ENCODE measurements around the gene PRKCB.

The PRKCB gene

GRCh38 chr16:23902034-23902747 lies 66.4 kb downstream of the PRKCB start:
- DNase-seq (ENCODE audit: low spot score), result no peak
- Histone ChIP-seq H3K4me3 (no peak overlapping the region), H3K27ac (no peak overlapping the region)
- TF ChIP-seq CTCF (IDR thresholded peaks at IDR 0.05), result no peak

- no peak for DNase-seq (ENCODE audit: low spot score)
- TF ChIP-seq CTCF (IDR thresholded peaks at IDR 0.05), result no peak
- Histone ChIP-seq H3K27ac (no peak overlapping the region), H3K4me3 (no peak overlapping the region)
Observed at GRCh38 chr16:23902748-23903414, 67.1 kb downstream of the PRKCB start.

DNA sequence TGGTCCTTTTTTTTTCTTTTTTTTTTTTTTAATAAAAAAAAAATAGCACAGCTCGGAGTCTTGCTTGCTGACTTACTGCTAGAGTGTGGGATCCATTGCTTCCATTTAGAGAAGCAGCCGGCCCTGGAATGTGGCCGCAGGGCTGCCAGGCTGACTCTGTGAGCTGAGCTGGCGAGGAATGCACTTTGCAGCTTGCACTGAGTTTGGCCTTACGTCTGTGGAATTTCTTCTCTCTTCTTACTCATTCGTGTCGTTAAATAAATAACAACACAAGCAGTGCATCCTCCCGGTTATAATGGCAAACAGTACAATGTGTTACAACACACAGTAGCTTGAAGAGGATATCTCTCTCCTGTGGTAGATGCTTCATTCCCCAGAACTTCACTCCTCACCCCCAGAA lies 69.2 kb downstream of the PRKCB start:
- Histone ChIP-seq H3K4me3 (no peak overlapping the region), H3K27ac (peak overlapping the region in 1 of 2 donors; percentile 82)
- TF ChIP-seq CTCF (IDR thresholded peaks at IDR 0.05), result no peak
- no peak for DNase-seq (ENCODE audit: low spot score)

DNA sequence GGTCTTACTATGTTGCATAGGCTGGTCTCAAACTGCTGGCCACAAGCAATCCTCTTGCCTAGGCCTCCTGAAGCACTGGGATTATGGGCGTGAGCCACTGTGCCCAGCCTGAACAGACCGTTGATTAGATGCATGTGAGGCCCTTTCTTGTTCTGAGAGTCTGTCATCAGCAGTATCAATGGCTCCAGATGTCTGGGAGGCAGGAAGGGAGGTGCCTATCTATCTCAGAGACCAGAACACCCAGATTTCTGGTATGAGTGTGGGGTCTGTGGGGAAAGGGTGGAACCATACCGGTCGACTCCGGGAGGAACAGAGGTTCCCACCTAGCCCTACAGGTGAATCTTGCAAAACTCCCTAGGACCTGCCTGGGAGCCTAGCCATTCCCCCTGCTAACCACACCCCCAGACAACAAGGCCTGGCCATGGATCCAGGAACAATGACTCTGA lies 71.7 kb downstream of the PRKCB start:
- TF ChIP-seq CTCF (IDR thresholded peaks at IDR 0.05), result no peak
- DNase-seq (ENCODE audit: low spot score), result no peak
- H3K4me3 ChIP-seq, result no peak overlapping the region
- no peak overlapping the region for H3K27ac ChIP-seq

GRCh38 chr16:23907903-23908302 lies 72.1 kb downstream of the PRKCB start:
- Histone ChIP-seq H3K4me3 (no peak overlapping the region), H3K27ac (no peak overlapping the region)
- DNase-seq (ENCODE audit: low spot score), result no peak
- no peak for TF ChIP-seq CTCF (IDR thresholded peaks at IDR 0.05)

DNA sequence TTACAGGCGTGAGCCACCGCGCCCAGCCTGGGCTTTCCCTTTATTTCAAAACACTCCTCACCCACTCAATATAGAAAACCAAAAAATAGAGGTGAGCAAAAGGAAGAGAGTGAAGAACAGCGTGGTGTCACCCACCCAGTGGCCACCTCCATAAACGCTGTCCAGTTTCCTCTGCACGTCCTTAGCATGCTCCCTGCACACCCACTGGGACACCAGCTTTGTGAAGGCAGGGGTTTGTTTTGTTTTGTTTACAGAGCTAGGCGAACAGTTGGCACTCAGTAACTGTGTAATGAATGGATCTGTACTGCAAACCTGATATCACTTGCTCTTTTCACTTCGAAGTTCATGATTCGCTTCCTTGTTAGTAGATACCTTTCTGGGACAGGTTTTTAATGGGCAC lies 73.0 kb downstream of the PRKCB start:
- TF ChIP-seq CTCF (IDR thresholded peaks at IDR 0.05), result no peak
- H3K4me3 ChIP-seq, result no peak overlapping the region

More for the DNA sequence above, 73.0 kb downstream of the PRKCB start:
- H3K27ac ChIP-seq, result no peak overlapping the region
- no peak for DNase-seq (ENCODE audit: low spot score)
